Measurements from ENCODE around the gene SLC6A5. TPM values are rescaled to one million over a fixed set of nuclear protein-coding genes. Genes with fewer than 3 reads are reported as not detected.

The SLC6A5 gene
- total and polyA plus RNA-seq, 2 experiments from 2014 or later = 0.03 TPM; not detected in 1

DNA sequence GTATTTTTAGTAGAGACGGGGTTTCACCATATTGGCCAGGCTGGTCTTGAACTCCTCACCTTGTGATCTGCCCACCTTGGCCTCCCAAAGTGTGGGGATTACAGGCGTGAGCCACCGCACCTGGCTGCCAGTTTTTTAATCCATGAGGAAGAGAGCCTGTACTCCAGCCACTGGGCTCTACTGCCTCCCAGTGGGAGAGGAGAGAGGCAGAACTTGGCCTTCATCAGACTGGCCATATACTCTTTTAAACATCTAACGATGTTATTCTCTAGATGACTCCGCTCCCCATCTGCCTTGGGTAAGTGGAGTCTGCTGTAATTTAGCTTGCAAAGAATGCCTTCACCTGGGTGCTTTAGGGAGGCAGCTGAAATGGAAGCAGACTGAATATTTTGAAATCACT lies 34.6 kb downstream of the SLC6A5 start:
- no peak overlapping the region for H3K27ac ChIP-seq
- H4K20me1 ChIP-seq (ENCODE audit: insufficient read depth, poor library complexity, severe bottlenecking) = no peaks in the 10 kb centered on the region
- no peaks in the 10 kb centered on the region for H3K9me3 ChIP-seq (ENCODE audit: low read depth)
- TF ChIP-seq EZH2 (IDR thresholded peaks at IDR 0.05; ENCODE audit: borderline replicate concordance) (no peak), EZH2phosphoT487 (IDR thresholded peaks at IDR 0.05; ENCODE audit: low read depth, severe bottlenecking, unreplicated experiment) (no peak)
- TF ChIP-seq, protein P1, sequence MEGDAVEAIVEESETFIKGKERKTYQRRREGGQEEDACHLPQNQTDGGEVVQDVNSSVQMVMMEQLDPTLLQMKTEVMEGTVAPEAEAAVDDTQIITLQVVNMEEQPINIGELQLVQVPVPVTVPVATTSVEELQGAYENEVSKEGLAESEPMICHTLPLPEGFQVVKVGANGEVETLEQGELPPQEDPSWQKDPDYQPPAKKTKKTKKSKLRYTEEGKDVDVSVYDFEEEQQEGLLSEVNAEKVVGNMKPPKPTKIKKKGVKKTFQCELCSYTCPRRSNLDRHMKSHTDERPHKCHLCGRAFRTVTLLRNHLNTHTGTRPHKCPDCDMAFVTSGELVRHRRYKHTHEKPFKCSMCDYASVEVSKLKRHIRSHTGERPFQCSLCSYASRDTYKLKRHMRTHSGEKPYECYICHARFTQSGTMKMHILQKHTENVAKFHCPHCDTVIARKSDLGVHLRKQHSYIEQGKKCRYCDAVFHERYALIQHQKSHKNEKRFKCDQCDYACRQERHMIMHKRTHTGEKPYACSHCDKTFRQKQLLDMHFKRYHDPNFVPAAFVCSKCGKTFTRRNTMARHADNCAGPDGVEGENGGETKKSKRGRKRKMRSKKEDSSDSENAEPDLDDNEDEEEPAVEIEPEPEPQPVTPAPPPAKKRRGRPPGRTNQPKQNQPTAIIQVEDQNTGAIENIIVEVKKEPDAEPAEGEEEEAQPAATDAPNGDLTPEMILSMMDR (IDR thresholded peaks at IDR 0.05; ENCODE audit: poor library complexity) = no peak
- no peak overlapping the region for H2AFZ ChIP-seq
- H3K9me2 ChIP-seq (replicated peaks; ENCODE audit: insufficient read depth) = no peaks in the 10 kb centered on the region
- H3K4me1 ChIP-seq (ENCODE audit: insufficient read depth) = no peaks in the 10 kb centered on the region
- H3K27me3 ChIP-seq = no peaks in the 10 kb centered on the region
- H3K79me2 ChIP-seq = no peaks in the 10 kb centered on the region
- DNase-seq (ENCODE audit: low spot score) = no peak
- H3K4me2 ChIP-seq = no peak overlapping the region
- no peaks in the 10 kb centered on the region for H3K36me3 ChIP-seq (replicated peaks; ENCODE audit: insufficient read depth, low read depth)
- WGBS (ENCODE audit: low lambda C conversion rate, missing lambda C conversion rate) = 85% methylated on average over 5 of the region's 5 CpGs
- no peak overlapping the region for H3K4me3 ChIP-seq

DNA sequence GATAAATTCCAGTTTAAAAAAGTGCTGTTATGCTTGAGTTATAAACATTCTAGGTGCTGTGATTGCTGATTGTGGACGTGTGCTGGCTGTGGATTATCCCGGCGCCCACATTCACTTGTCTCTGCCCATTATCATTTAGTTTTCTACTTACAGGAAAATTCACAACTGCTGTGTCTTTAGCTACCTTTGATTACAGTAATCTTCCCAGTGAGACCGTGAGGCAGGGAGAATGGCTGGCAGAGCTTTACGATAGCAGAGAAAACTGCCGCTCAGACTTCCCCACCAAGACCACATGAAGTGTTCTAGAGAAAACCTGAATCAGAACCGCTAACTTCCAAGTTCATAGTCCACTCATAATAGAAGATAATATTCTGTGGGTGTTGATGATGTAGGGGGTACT lies 35.4 kb downstream of the SLC6A5 start:
- TF ChIP-seq, protein P1 (IDR thresholded peaks at IDR 0.05; ENCODE audit: poor library complexity) = no peak
- TF ChIP-seq EZH2phosphoT487 (IDR thresholded peaks at IDR 0.05; ENCODE audit: low read depth, severe bottlenecking, unreplicated experiment) = no peak
- no peak for TF ChIP-seq EZH2 (IDR thresholded peaks at IDR 0.05; ENCODE audit: borderline replicate concordance)
- 56% methylated on average over 7 of the region's 7 CpGs for WGBS (ENCODE audit: low lambda C conversion rate, missing lambda C conversion rate)
- H3K27me3 ChIP-seq = no peaks in the 10 kb centered on the region

DNA sequence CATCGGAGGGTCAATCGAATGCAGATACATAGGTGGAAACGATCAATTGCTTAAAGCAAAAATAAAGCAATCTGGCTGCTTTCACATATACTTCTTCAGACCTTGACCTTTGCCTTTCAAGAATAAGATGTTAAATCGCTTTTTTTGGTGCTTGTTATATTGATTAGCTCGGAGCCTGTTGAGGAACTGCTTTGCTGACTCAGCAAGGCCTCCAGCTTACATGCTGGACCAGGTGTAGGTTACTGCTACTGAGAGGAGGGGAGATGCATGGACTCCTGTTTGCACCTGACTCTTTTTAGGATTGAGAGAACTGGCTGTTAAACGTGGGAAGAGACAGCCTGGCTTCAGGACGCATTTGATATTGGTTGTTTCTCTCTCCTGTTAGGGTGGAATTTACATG lies 38.7 kb downstream of the SLC6A5 start:
- H3K27ac ChIP-seq = no peak overlapping the region
- H3K79me2 ChIP-seq = no peaks in the 10 kb centered on the region
- no peak for DNase-seq (ENCODE audit: low spot score)
- H3K4me2 ChIP-seq = no peak overlapping the region
- no peaks in the 10 kb centered on the region for H4K20me1 ChIP-seq (ENCODE audit: insufficient read depth, poor library complexity, severe bottlenecking)
- H2AFZ ChIP-seq = no peak overlapping the region
- no peak overlapping the region for H3K4me3 ChIP-seq
- H3K9me2 ChIP-seq (replicated peaks; ENCODE audit: insufficient read depth) = no peaks in the 10 kb centered on the region
- no peaks in the 10 kb centered on the region for H3K27me3 ChIP-seq
- H3K36me3 ChIP-seq (replicated peaks; ENCODE audit: insufficient read depth, low read depth) = no peaks in the 10 kb centered on the region
- TF ChIP-seq, protein P1 (IDR thresholded peaks at IDR 0.05; ENCODE audit: poor library complexity) = no peak
- TF ChIP-seq EZH2 (IDR thresholded peaks at IDR 0.05; ENCODE audit: borderline replicate concordance) (no peak), EZH2phosphoT487 (IDR thresholded peaks at IDR 0.05; ENCODE audit: low read depth, severe bottlenecking, unreplicated experiment) (no peak)
- H3K9me3 ChIP-seq (ENCODE audit: low read depth) = no peaks in the 10 kb centered on the region
- H3K4me1 ChIP-seq (ENCODE audit: insufficient read depth) = no peaks in the 10 kb centered on the region
- 72% methylated on average over 7 of the region's 7 CpGs for WGBS (ENCODE audit: low lambda C conversion rate, missing lambda C conversion rate)

More for the DNA sequence above, 35.4 kb downstream of the SLC6A5 start:
- H2AFZ ChIP-seq = no peak overlapping the region
- H3K4me1 ChIP-seq (ENCODE audit: insufficient read depth) = no peaks in the 10 kb centered on the region
- H3K4me2 ChIP-seq = no peak overlapping the region
- H3K9me3 ChIP-seq (ENCODE audit: low read depth) = no peaks in the 10 kb centered on the region
- no peaks in the 10 kb centered on the region for H3K9me2 ChIP-seq (replicated peaks; ENCODE audit: insufficient read depth)
- no peaks in the 10 kb centered on the region for H3K36me3 ChIP-seq (replicated peaks; ENCODE audit: insufficient read depth, low read depth)
- no peaks in the 10 kb centered on the region for H3K79me2 ChIP-seq
- H4K20me1 ChIP-seq (ENCODE audit: insufficient read depth, poor library complexity, severe bottlenecking) = no peaks in the 10 kb centered on the region
- H3K27ac ChIP-seq = no peak overlapping the region
- no peak overlapping the region for H3K4me3 ChIP-seq
- DNase-seq (ENCODE audit: low spot score) = no peak

DNA sequence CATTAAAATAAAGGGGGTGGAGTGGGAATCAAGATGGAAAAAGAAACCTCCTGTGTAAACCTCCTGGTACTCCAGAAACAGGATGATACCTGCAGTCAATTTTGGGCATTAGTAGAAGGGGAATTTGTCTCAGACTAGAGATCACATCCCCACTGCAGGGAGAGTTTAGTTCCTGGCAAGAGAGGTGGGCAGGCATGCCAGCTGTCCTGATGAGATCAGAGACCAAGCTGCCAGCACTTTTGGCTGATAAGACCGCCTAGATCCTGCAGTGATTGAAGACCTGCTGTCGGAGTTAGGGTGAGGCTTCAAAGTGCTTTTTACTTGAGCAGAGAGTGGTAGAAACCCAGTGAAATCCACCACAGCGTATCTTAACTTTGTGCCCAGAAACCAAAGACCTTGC lies 40.3 kb downstream of the SLC6A5 start:
- 69% methylated on average over 3 of the region's 3 CpGs for WGBS (ENCODE audit: low lambda C conversion rate, missing lambda C conversion rate)
- H3K4me3 ChIP-seq = no peak overlapping the region
- H3K27ac ChIP-seq = no peak overlapping the region
- H3K4me2 ChIP-seq = no peak overlapping the region
- no peaks in the 10 kb centered on the region for H3K27me3 ChIP-seq
- H4K20me1 ChIP-seq (ENCODE audit: insufficient read depth, poor library complexity, severe bottlenecking) = no peaks in the 10 kb centered on the region
- TF ChIP-seq, protein P1 (IDR thresholded peaks at IDR 0.05; ENCODE audit: poor library complexity) = no peak
- TF ChIP-seq EZH2 (IDR thresholded peaks at IDR 0.05; ENCODE audit: borderline replicate concordance) (no peak), EZH2phosphoT487 (IDR thresholded peaks at IDR 0.05; ENCODE audit: low read depth, severe bottlenecking, unreplicated experiment) (no peak)
- H3K9me2 ChIP-seq (replicated peaks; ENCODE audit: insufficient read depth) = no peaks in the 10 kb centered on the region
- H3K9me3 ChIP-seq (ENCODE audit: low read depth) = no peaks in the 10 kb centered on the region
- H3K4me1 ChIP-seq (ENCODE audit: insufficient read depth) = no peaks in the 10 kb centered on the region
- DNase-seq (ENCODE audit: low spot score) = no peak
- no peak overlapping the region for H2AFZ ChIP-seq
- H3K79me2 ChIP-seq = no peaks in the 10 kb centered on the region
- no peaks in the 10 kb centered on the region for H3K36me3 ChIP-seq (replicated peaks; ENCODE audit: insufficient read depth, low read depth)

Data from hepatocyte (in vitro differentiated cells).